Endothelial cell of umbilical vein (primary cell): ENCODE data around the gene LMTK2. TPM values are rescaled to one million over a fixed set of nuclear protein-coding genes. Genes with fewer than 3 reads are reported as not detected.

Source experiments
- BruUV-seq: library from RNA; stranded (reverse); fragments of 400-500 nt; replicated peaks from 2 replicates; lab custom pipeline; 2021; lab: Mats Ljungman, UMichigan
- CTCF ChIA-PET: fragments of 300-600, 350-600 bp; sonication (Branson Sonifier 250); formaldehyde crosslinking; loops from one replicate; lab custom pipeline; 2021; ENCODE audit warnings: antibody characterized with exemption, inconsistent platforms; lab: Charles Lee
- POLR2A ChIA-PET: fragments of 300-600, 350-600 bp; sonication (Branson Sonifier 250); formaldehyde crosslinking; loops from one replicate; lab custom pipeline; 2021; ENCODE audit warnings: antibody characterized with exemption, inconsistent platforms; lab: Charles Lee
- DNase-seq: peaks from one replicate; pipeline ENCODE4 v3.0.0-alpha.2; 2011; ENCODE audit warnings: low read depth, low spot score
- FAIRE-seq: peaks from 2 replicates; lab custom pipeline; 2011; peaks lifted over from hg19 to GRCh38; lab: Jason Lieb, UNC
- H2AFZ ChIP-seq: 2 replicates; pipeline ENCODE4 v1.6.0; 2012; ENCODE audit warnings: low read depth, low read length, control low read depth, inconsistent platforms
- H3K27ac ChIP-seq: 2 replicates; pipeline ENCODE4 v1.5.1; 2011; ENCODE audit warnings: low read depth, mild to moderate bottlenecking, control low read depth, low read length, moderate library complexity; ENCODE audit not compliant: insufficient read depth
- H3K27me3 ChIP-seq, 2 experiments: 2 replicates each; pipeline versions ENCODE4 v1.6.0 to v1.6.1; 2011; ENCODE audit warnings: low read length in 2 of 2, mixed read lengths in 1 of 2; ENCODE audit not compliant: control insufficient read depth in 2 of 2, insufficient read depth in 2 of 2
- H3K36me3 ChIP-seq, 2 experiments: 2 replicates in 1 of 2; 3 replicates in 1 of 2; pipeline ENCODE4 v1.5.1; 2011; ENCODE audit warnings: low read length in 2 of 2, mild to moderate bottlenecking in 1 of 2, moderate library complexity in 1 of 2; ENCODE audit not compliant: control insufficient read depth in 2 of 2, insufficient read depth in 2 of 2; ENCODE audit errors: extremely low read depth in 1 of 2
- H3K4me1 ChIP-seq: 3 replicates; pipeline ENCODE4 v1.5.1; 2011; ENCODE audit warnings: mild to moderate bottlenecking, low read length; ENCODE audit not compliant: control insufficient read depth, insufficient read depth; ENCODE audit errors: extremely low read depth
- H3K4me2 ChIP-seq: 2 replicates; pipeline ENCODE4 v1.6.1; 2011; ENCODE audit warnings: low read length, control low read depth, mixed read lengths; ENCODE audit not compliant: insufficient read depth
- H3K4me3 ChIP-seq, 3 experiments: fragments of 200-600 bp in 1 of 3; sonication (generic), shearing (Covaris generic) in 1 of 3; replicated peaks in 1 of 3; 2 replicates each; pipeline ENCODE4 v1.5.1; 2011 to 2016; ENCODE audit warnings: control low read depth in 3 of 3, low read length in 3 of 3, mild to moderate bottlenecking in 2 of 3, inconsistent platforms in 1 of 3, low read depth in 1 of 3, moderate library complexity in 1 of 3; ENCODE audit not compliant: insufficient read depth in 1 of 3
- H3K79me2 ChIP-seq: 2 replicates; pipeline ENCODE4 v1.6.0; 2012; ENCODE audit warnings: low read length, inconsistent platforms; ENCODE audit not compliant: control insufficient read depth, insufficient read depth
- H3K9ac ChIP-seq: replicated peaks from 2 replicates; pipeline ENCODE3; 2011; ENCODE audit warnings: low read length, control low read depth; ENCODE audit not compliant: insufficient read depth; ENCODE audit errors: extremely low read depth
- H3K9me1 ChIP-seq: replicated peaks from 3 replicates; pipeline ENCODE4 v1.6.0; 2011; ENCODE audit warnings: mild to moderate bottlenecking, low read length; ENCODE audit not compliant: control insufficient read depth, insufficient read depth; ENCODE audit errors: extremely low read depth
- H3K9me3 ChIP-seq: replicated peaks from 2 replicates; pipeline ENCODE4 v1.5.1; 2012; ENCODE audit warnings: low read length, inconsistent platforms; ENCODE audit not compliant: control insufficient read depth, insufficient read depth
- H4K20me1 ChIP-seq: replicated peaks from 2 replicates; pipeline ENCODE3; 2011; ENCODE audit warnings: mild to moderate bottlenecking, low read length; ENCODE audit not compliant: control insufficient read depth, insufficient read depth; ENCODE audit errors: extremely low read depth
- CTCF ChIP-seq, 2 donors: IDR thresholded peaks; 1 replicate in 1 of 2; 2 replicates in 1 of 2; pipeline ENCODE4 v1.5.1; 2011; ENCODE audit warnings: low read length in 2 of 2, mild to moderate bottlenecking in 2 of 2, moderate library complexity in 2 of 2, control low read depth in 1 of 2, inconsistent platforms in 1 of 2, low read depth in 1 of 2; ENCODE audit not compliant: insufficient read depth in 1 of 2; ENCODE audit errors: extremely low read depth in 1 of 2
- EZH2 ChIP-seq: IDR thresholded peaks from 2 replicates; pipeline ENCODE4 v1.6.1; 2012; ENCODE audit warnings: borderline replicate concordance, low read depth, mild to moderate bottlenecking, moderate library complexity, low read length, inconsistent platforms; ENCODE audit not compliant: severe bottlenecking
- FOS ChIP-seq: IDR thresholded peaks from 2 replicates; pipeline ENCODE4 v1.6.1; 2011; ENCODE audit warnings: mild to moderate bottlenecking, low read length, moderate library complexity, borderline replicate concordance; ENCODE audit not compliant: insufficient read depth
- GATA2 ChIP-seq: IDR thresholded peaks from 2 replicates; pipeline ENCODE4 v1.7.0; 2011; ENCODE audit warnings: low read depth, mild to moderate bottlenecking, moderate library complexity, mixed read lengths, low read length; ENCODE audit not compliant: insufficient read length, insufficient read depth
- JUN ChIP-seq: IDR thresholded peaks from 2 replicates; pipeline ENCODE4 v1.6.1; 2011; ENCODE audit warnings: borderline replicate concordance, low read depth; ENCODE audit not compliant: insufficient read length, insufficient read depth
- MAX ChIP-seq: IDR thresholded peaks from 2 replicates; pipeline ENCODE4 v1.6.1; 2011; ENCODE audit not compliant: insufficient read depth, insufficient read length
- MYC ChIP-seq: IDR thresholded peaks from one replicate; pipeline ENCODE4 v1.6.1; 2011; ENCODE audit warnings: mild to moderate bottlenecking, low read depth, low read length
- POLR2A ChIP-seq: IDR thresholded peaks from 2 replicates; pipeline ENCODE4 v1.6.1; 2012; ENCODE audit warnings: low read depth, mild to moderate bottlenecking, control low read depth, low read length
- POLR2AphosphoS5 ChIP-seq: IDR thresholded peaks from 2 replicates; pipeline ENCODE4 v1.6.1; 2012; ENCODE audit warnings: low read depth, mild to moderate bottlenecking, control low read depth, low read length, moderate library complexity; ENCODE audit not compliant: insufficient read depth
- dilution Hi-C: fragments of 300-500 bp; cut with MboI; formaldehyde crosslinking; loops from one replicate; pipeline ENCODE4 v1.15.0; 2019; ENCODE audit warnings: low sequenced_read_pairs; ENCODE audit not compliant: extremely low pct_ligation_motif_present
- intact Hi-C: fragments of 100-400 bp; cut with micrococcal nuclease; formaldehyde crosslinking; loops from one replicate; pipeline ENCODE4 v1.10.0; 2022
- polyA plus RNA-seq, 4 experiments: library from polyadenylated mRNA; depleted of rRNA in 3 of 4; stranded (reverse) in 3 of 4; unstranded in 1 of 4; fragments of >200 nt; gene quantifications; 2 replicates each; pipeline versions ENCODE4 v1.2.1 to v1.2.3, GENCODE V29; 2011 to 2012; ENCODE audit warnings: missing spikeins in 1 of 4
- total RNA-seq: library from RNA; stranded (reverse); gene quantifications from 2 replicates; pipeline ENCODE4 v1.2.3, GENCODE V29; 2021

LMTK2 gene
- total and polyA plus RNA-seq, 2 donors (not counting 3 experiments of a cell fraction or from before 2014, with no cell fraction given), result 5.9 to 13.8 TPM

GRCh38 chr7:98191668-98192431 lies 85.2 kb downstream of the LMTK2 start:
- no peak overlapping the region for H3K9ac ChIP-seq
- no peak overlapping the region for H3K4me2 ChIP-seq
- ChIA-PET POLR2A (no interaction called here), CTCF (no interaction called here)
- TF ChIP-seq MAX, result no peak
- no peak for TF ChIP-seq FOS
- TF ChIP-seq CTCF (IDR thresholded peaks at IDR 0.05; ENCODE audit: extremely low read depth in 1 of 2, insufficient read depth in 1 of 2, low read depth in 1 of 2, low read length in 2 of 2), result no peak
- TF ChIP-seq GATA2, result no peak
- TF ChIP-seq MYC, result no peak
- no peak for TF ChIP-seq POLR2AphosphoS5
- no peak for TF ChIP-seq EZH2
- no peak for TF ChIP-seq POLR2A
- no peak for TF ChIP-seq JUN
- no peaks in the 10 kb centered on the region for H4K20me1 ChIP-seq
- dilution Hi-C loops, result no loop called here
- H3K36me3 ChIP-seq, result peaks cover 6 to 30% of the 10 kb centered on the region in 2 experiments
- no peak overlapping the region for H3K4me3 ChIP-seq
- no peaks in the 10 kb centered on the region for H3K79me2 ChIP-seq
- H2AFZ ChIP-seq, result no peak overlapping the region
- H3K27me3 ChIP-seq, result no peaks in the 10 kb centered on the region
- H3K27ac ChIP-seq, result no peak overlapping the region
- no peaks in the 10 kb centered on the region for H3K9me3 ChIP-seq
- H3K4me1 ChIP-seq, result peaks cover 4% of the 10 kb centered on the region
- intact Hi-C loops, result no loop called here
- H3K9me1 ChIP-seq, result no peaks in the 10 kb centered on the region
- TSS peak; percentile 16 for BruUV-seq
- FAIRE-seq (no peak), DNase-seq (no peak)
